Effector CD8-positive, alpha-beta T cell (primary cell): ENCODE results near the gene PC.
A peak's percentile ranks its signal among the peaks of the same experiment; 100 is the strongest.

ENCODE experiments used
- DNase-seq: peaks from one replicate; lab custom pipeline; 2025; lab: John Stamatoyannopoulos, UW

Gene PC

DNA sequence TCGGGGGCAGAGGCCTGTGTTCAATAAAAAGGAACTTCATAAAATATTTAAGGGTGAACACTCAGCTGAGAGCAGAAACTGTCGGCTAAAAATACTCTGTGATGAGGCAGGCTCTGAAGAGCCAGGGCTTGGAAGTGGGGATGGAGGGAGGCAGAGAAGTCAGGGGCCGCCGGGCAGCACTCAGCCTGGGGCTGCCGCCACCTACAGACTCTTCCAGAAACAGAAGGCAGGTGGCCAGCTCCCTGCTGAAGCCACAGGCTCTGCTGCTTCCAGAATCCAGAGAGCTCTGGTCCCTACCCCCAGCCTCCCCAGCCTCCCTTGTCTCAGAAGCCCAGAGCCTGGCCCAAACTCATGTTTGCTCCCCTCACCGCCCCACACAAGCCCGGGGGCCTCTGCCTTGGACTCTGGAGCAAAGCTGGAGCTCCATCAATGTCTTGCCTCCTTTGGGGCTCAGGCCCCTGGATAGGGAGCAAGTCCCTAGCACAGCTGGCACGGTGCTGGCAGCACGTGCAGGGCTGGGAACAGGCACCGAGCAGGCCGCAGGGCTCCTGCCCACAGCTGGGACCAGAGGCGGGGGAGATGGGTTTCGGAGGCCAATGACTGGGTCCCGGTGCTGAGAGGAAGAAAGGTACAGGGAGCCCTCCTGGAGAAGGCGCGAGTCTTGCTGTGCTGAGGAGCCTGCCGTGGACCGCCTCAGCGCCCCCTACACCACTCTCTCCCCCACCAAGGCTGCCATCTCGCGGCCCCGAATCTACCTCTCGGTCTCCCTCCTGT, 93.1 kb downstream of the PC start:
- DNase-seq = no peak

DNA sequence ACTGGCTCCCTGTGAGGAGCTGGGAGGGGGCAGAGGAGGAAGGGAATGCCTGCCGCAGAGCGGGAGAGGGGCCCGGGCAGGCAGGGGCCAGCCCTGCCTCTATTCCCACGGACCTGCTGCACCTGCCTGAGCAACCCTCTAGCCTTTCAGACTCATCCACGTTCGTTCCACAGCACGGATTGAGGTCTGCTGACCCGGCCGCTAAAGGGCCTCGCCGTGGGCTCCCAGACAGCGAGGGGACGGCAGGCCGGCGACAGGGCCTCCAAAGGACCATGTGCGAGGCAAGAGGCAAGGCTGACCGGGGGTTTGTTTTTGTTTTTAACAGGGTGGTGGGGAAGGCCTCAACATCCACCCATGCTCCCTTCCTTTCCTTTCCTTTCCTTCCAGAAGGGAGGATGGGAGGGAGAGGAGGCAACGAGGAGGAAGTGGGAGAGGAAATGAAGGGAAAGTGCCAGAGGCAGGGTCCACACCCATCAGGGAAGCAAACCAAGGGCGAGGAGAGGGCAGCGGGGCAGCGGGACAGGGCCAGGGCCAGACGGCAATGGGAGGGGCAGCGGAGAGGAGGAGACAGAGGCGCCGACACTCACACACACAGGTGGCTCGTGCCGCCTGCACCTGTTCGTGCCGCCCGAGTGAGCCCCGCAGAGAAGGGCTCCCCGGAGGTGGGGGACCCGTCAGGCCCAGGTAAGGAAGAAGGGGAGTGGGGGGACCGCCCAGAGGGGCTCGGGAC, 93.8 kb downstream of the PC start:
- no peak for DNase-seq

- no peak for DNase-seq
These were observed 94.6 kb downstream of the PC start for GRCh38 chr11:66863428-66864125.

- DNase-seq = no peak
These were observed 95.6 kb downstream of the PC start for GRCh38 chr11:66862559-66863037.

GRCh38 chr11:66861774-66862558, 96.2 kb downstream of the PC start:
- DNase-seq = no peak

DNA sequence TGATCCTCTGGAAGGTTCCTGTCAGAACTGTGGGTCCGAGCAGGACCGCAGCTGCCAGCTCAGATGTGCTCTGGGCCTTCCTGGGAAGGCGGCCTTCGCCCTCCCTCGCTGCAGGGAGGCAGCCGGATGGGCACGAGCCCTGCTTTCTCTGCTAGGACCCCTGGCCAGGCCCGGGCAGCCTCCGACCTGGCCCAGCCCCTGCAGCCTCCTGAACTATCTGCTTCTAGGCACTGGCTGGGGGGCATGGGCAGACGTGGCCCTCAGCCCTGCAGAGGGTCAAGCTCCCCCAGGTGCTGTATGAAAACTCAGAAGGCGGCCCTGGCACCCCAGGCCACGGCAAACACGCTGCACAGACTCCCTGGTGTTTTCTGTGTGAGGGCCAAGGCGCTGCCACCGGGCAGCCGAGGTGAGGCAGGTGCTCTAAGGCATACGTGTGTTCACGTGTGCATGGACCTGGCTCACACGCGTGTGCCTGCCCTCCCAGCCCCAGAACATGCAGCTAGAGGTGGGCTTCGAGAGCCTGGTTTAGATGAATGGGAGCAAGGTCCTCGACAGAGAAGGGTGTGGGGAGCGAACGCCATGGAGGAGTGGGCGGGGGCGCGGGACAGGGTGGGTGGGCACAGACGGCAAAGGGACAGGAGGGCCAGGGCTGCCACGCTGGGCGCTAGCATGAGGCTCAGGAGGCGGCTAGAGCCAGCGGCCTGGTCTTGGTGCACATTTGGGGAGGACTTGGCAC, 97.0 kb downstream of the PC start:
- DNase-seq = no peak

GRCh38 chr11:66860449-66860831, 97.7 kb downstream of the PC start:
- no peak for DNase-seq

GRCh38 chr11:66859686-66860448, 98.3 kb downstream of the PC start:
- no peak for DNase-seq

GRCh38 chr11:66858939-66859685, 99.1 kb downstream of the PC start:
- no peak for DNase-seq

DNA sequence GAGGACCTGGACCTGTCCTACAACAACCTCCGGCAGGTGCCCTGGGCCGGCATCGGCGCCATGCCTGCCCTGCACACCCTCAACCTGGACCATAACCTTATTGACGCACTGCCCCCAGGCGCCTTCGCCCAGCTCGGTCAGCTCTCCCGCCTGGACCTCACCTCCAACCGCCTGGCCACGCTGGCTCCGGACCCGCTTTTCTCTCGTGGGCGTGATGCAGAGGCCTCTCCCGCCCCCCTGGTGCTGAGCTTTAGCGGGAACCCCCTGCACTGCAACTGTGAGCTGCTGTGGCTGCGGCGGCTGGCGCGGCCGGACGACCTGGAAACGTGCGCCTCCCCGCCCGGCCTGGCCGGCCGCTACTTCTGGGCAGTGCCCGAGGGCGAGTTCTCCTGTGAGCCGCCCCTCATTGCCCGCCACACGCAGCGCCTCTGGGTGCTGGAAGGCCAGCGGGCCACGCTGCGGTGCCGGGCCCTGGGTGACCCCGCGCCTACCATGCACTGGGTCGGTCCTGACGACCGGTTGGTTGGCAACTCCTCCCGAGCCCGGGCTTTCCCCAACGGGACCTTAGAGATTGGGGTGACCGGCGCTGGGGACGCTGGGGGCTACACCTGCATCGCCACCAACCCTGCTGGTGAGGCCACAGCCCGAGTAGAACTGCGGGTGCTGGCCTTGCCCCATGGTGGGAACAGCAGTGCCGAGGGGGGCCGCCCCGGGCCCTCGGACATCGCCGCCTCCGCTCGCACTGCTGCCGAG, 99.8 kb downstream of the PC start:
- DNase-seq = no peak

DNA sequence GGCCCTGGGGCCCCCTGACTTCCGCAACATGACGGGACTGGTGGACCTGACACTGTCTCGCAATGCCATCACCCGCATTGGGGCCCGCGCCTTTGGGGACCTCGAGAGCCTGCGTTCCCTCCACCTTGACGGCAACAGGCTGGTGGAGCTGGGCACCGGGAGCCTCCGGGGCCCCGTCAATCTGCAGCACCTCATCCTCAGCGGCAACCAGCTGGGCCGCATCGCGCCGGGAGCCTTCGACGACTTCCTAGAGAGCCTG, 100.3 kb downstream of the PC start:
- DNase-seq = no peak

- DNase-seq = no peak
These were observed 100.8 kb downstream of the PC start for GRCh38 chr11:66857234-66857926.

DNA sequence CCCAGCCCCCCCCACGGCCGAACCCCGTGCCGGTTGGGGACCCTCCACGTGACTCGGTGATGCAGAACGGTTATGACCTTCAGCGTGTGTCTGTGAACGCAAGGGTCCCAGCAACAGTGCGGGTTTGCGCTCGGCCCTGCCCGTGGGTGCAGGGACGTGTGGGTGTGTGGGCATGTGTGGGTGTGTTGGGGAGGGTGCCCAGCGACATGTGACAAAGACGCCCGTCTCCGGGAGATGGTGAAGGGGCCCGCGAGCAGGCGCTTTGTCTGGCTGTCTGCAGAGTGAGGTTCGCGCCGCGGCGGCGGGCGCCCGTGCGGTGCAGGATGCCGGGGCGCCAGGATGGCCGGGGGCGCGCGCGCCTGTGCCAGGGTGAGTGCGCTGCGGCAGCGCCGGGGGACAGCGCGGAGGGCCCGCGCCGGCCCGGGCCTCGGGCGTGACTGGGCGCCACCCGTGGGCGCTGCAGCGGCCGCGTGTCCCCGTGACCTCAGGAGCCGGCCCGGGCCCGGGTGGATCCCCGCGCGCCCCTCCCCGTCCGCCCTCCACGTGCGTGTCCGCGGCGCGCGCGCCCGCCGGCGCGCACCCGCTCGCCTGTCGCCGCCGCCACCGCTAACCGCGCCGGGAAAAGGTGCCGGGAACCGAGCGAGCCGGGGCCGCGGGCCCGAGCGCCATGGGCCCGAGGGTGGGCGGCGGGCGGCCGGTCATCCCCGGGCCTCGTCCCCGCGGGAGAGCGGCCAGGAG, 101.5 kb downstream of the PC start, which contains the start of gene LRFN4:
LRFN4 (plus strand) TSS at position 569 of the 738 bp plus-strand sequence. CDS start 681 bp downstream, outside the sequence.
- DNase-seq = peak; percentile 37

DNA sequence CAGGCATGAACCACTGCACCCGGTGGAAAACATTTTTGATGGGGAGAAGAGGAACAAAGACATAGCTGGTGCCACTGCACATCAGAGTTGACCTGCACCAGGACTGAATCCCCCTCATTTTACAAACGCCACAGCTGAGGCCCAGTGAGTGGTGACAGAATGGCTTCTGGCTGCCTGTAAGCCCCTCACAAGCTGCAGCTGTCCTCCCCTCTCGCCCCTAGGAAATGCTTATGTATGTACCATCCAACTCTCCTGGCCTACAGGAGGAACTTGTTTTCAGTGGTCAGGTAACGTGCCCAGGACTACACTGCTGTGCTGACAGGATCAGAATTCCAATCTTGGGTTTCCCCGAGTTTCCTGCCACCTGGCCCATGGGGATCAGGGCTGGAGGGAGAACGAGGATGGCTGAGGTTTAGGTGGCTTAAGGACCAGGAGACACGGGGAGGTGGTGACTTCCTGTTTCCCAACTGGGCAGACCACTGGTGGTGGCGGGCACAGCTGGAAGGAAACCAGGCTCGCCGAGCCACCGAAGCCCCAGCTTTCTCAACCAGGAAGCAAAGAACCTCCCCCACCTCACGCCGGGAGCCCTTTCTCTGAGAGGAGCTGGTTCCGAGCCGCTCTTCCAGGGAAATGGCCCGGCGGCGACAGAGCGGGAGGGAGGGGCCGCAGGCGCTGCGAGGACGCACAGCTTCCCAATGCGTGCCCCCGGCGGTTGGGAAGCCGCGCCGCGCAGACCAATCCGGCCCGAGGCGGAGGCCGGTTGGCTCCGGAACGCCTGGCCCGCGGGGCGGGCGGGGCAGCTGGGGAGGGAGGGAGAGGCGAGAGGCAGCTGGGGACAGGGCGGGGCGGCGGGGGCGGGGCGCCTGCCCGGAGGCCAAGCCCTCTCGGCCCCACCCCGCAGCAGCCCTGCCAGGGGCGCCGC, 102.3 kb downstream of the PC start:
- DNase-seq = peak; percentile 41

DNA sequence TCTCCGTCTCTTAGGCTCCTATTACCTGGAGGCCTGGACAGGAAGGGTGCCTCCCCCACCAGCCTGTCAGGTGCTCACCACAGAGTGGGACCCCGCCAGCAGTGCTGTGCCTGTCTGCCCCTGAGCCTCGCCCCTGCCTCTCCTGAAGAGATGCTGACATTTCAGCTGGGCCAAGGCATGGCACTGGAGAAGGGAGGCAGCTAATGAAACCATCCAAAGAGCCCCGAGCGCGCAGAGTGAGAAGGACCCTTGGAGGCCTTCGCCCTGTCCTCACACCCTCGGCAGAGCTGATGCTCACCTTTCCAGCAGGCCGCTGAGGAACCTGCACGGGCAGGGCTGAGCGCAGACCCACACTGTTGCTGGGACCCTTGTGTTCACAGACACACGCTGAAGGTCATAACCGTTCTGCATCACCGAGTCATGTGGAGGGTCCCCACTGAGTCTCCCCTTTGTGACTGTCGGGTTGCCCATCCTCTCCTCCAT, 103.4 kb downstream of the PC start:
- no peak for DNase-seq

DNA sequence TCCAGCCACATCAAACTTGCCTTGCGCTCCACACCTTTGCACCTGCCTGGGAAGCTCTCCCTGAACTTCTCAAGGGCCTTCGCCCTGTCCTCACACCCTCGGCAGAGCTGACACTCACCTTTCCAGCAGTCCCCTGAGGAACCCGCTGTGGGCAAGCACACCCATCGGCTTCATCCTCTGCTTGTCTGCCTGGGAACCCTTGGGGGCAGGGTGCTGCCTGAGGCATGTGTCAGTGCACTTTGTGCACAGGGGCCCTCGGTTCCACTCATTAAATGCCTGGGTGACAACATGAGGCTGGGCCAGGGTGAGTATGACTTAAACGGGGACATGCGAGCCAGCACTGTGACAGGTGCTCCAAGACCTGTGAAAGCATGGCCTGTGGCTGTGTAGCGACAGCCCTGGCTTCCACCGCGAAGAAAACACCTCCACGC, 103.9 kb downstream of the PC start:
- no peak for DNase-seq
